ENCODE results near the gene TMEM121B.
A peak's percentile ranks its signal among the peaks of the same experiment; 100 is the strongest.

The TMEM121B gene

DNA sequence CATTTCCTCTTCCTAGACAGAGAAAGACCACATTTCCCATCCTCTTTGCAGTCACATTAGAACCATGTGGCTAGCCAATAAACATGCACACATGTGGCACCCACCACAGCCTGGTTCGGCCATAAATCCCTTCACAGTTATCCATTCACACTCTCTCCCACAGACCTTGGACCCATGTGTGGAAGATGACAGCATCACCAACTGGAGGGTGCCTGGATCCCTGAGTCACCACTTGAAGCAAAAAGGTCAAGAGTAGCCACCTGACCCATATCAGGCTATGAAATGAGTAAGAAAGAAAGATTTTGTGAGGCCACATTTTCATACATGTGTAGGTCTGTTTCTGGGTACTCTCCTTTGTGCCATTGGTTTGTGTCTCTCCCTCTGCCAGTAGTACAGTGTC lies 9.0 kb upstream of the TMEM121B start:
- Histone ChIP-seq H3K27ac (no peak overlapping the region), H3K4me3 (no peak overlapping the region)
- TF ChIP-seq, protein P1, sequence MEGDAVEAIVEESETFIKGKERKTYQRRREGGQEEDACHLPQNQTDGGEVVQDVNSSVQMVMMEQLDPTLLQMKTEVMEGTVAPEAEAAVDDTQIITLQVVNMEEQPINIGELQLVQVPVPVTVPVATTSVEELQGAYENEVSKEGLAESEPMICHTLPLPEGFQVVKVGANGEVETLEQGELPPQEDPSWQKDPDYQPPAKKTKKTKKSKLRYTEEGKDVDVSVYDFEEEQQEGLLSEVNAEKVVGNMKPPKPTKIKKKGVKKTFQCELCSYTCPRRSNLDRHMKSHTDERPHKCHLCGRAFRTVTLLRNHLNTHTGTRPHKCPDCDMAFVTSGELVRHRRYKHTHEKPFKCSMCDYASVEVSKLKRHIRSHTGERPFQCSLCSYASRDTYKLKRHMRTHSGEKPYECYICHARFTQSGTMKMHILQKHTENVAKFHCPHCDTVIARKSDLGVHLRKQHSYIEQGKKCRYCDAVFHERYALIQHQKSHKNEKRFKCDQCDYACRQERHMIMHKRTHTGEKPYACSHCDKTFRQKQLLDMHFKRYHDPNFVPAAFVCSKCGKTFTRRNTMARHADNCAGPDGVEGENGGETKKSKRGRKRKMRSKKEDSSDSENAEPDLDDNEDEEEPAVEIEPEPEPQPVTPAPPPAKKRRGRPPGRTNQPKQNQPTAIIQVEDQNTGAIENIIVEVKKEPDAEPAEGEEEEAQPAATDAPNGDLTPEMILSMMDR (IDR thresholded peaks at IDR 0.05): no peak
- no peak for DNase-seq (ENCODE audit: low spot score)

DNA sequence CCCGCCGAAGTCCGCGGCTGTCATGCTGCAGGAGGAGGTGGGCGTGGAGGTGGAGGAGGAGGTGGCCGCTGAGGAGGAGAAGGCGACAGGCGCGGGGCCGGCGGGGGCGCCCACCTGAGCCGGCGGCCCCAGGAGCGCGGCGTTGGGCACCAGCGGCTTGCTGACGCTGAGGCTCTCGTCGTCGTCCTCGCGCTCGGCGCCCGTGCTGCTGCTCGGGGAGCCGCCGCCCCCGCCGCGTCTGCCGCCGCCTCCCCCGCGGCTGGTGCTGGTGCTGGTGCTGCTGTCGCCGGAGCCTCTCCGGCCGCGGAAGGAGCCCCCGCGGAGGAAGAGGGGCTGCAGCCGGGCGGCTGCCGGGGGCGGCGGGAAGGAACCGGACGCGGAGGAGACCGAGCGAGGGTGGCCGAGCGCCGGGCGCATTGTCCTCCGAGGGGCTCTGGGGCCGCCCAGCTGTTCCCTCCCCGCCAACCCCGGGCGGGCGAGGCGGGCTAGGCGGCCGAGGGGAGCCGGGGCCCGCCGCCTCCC lies 388 bp downstream of the TMEM121B start:
- no peak for DNase-seq (ENCODE audit: low spot score)
- Histone ChIP-seq H3K4me3 (peak overlapping the region; percentile 68), H3K27ac (no peak overlapping the region)
- TF ChIP-seq, protein P1 (IDR thresholded peaks at IDR 0.05): no peak

DNA sequence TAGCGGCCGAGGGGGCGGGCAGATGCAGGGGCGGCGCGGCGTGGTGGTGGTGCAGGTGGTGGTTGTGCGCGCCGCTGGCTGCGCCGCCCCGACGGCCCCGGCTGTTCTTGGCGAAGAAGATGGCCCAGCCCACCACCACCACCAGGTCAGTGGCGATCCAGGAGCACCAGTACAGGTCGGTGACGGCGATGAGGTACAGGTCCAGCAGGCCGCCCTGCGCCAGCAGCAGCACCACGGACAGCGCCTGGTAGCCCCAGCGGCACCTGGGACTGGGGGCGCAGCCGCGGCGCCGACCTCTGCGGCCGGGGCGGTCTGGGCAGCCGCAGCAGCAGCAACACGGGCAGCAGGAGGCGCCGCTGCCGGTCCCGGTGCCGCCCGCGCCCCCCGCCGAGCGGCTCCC lies 879 bp downstream of the TMEM121B start:
- TF ChIP-seq, protein P1 (IDR thresholded peaks at IDR 0.05): no peak
- Histone ChIP-seq H3K27ac (no peak overlapping the region), H3K4me3 (peak overlapping the region; percentile 68)
- no peak for DNase-seq (ENCODE audit: low spot score)

- TF ChIP-seq, protein P1 (IDR thresholded peaks at IDR 0.05): no peak
- DNase-seq (ENCODE audit: low spot score): no peak
- no peak overlapping the region for H3K27ac ChIP-seq
- peak overlapping the region; percentile 68 for H3K4me3 ChIP-seq
These were observed 1.5 kb downstream of the TMEM121B start for GRCh38 chr22:17119481-17120202.

DNA sequence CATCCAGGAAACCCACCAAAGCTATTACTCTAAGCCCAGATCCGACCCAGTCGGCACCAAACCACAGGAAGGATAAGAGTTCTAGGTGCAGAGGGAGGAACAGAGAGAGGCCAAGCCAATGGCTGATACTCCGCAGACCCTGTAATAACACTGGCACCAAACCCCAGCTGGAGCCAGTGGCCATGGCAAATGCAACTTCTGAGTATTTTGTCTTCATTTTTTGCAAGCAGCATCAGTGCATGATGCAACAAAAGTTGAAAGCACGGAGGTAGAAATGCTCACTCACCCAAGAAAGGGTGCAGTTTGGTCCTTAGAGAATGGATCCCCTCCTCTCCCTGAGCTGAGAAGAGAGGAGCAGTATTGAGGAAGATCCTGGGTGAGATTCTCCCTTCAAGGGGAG lies 2.8 kb downstream of the TMEM121B start:
- TF ChIP-seq, protein P1 (IDR thresholded peaks at IDR 0.05): no peak

GRCh38 chr22:17117890-17118289 lies 3.3 kb downstream of the TMEM121B start:
- Histone ChIP-seq H3K4me3 (no peak overlapping the region), H3K27ac (no peak overlapping the region)
- DNase-seq (ENCODE audit: low spot score): no peak
- TF ChIP-seq, protein P1 (IDR thresholded peaks at IDR 0.05): no peak

More for the DNA sequence above, 2.8 kb downstream of the TMEM121B start:
- Histone ChIP-seq H3K27ac (no peak overlapping the region), H3K4me3 (no peak overlapping the region)
- no peak for DNase-seq (ENCODE audit: low spot score)

- Histone ChIP-seq H3K4me3 (no peak overlapping the region), H3K27ac (peak overlapping the region in 1 of 2 donors; percentile 33)
- TF ChIP-seq, protein P1 (IDR thresholded peaks at IDR 0.05): no peak
- no peak for DNase-seq (ENCODE audit: low spot score)
These were observed 3.8 kb downstream of the TMEM121B start for GRCh38 chr22:17117400-17117799.
